OCI-LY3 (cell line): Measurements from ENCODE around the gene KTN1.

ENCODE experiments used
- H2AFZ ChIP-seq: fragments of 200-600, 300-600 bp; shearing (Covaris generic); 2 replicates; pipeline ENCODE4 v1.6.0; 2014; ENCODE audit warnings: antibody characterized with exemption, low read depth, low read length
- H3K27ac ChIP-seq: fragments of 200-600, 300-600 bp; sonication (generic); 2 replicates; pipeline ENCODE4 v1.5.1; 2014; ENCODE audit warnings: mild to moderate bottlenecking, low read length, moderate library complexity, mixed read lengths
- H3K27me3 ChIP-seq: fragments of 200-600, 300-600 bp; sonication (generic); 2 replicates; pipeline ENCODE4 v1.6.1; 2014; ENCODE audit warnings: low read depth, low read length, mixed read lengths
- H3K36me3 ChIP-seq: fragments of 200-600, 300-600 bp; sonication (generic); replicated peaks from 2 replicates; pipeline ENCODE3; 2014; ENCODE audit warnings: low read depth, low read length, mixed read lengths
- H3K4me1 ChIP-seq: fragments of 300-600, 200-600 bp; sonication (generic); 2 replicates; pipeline ENCODE4 v1.6.1; 2014; ENCODE audit warnings: low read length, mixed read lengths
- H3K4me2 ChIP-seq: fragments of 200-600, 300-600 bp; sonication (generic); 2 replicates; pipeline ENCODE4 v1.6.1; 2014; ENCODE audit warnings: low read length, mixed read lengths
- H3K4me3 ChIP-seq: fragments of 300-600, 200-600 bp; sonication (generic); 2 replicates; pipeline ENCODE4 v1.5.1; 2014; ENCODE audit warnings: antibody characterized with exemption, mild to moderate bottlenecking, low read length, moderate library complexity
- H3K79me2 ChIP-seq: fragments of 300-600, 200-600 bp; shearing (Covaris generic); 2 replicates; pipeline ENCODE4 v1.6.1; 2014; ENCODE audit warnings: mild to moderate bottlenecking, low read length, mixed read lengths
- H3K9ac ChIP-seq: fragments of 300-600, 200-600 bp; shearing (Covaris generic); 2 replicates; pipeline ENCODE4 v1.6.0; 2014; ENCODE audit warnings: mild to moderate bottlenecking, low read length, moderate library complexity
- H3K9me3 ChIP-seq: fragments of 200-600, 300-600 bp; shearing (Covaris generic); 2 replicates; pipeline ENCODE4 v1.6.1; 2014; ENCODE audit warnings: low read length, mixed read lengths; ENCODE audit not compliant: insufficient read depth
- H4K20me1 ChIP-seq: fragments of 200-600, 300-600 bp; sonication (generic); 2 replicates; pipeline ENCODE4 v1.6.1; 2016; ENCODE audit warnings: low read length, mixed read lengths; ENCODE audit not compliant: insufficient read depth
- CTCF ChIP-seq: fragments of 200-600, 300-600 bp; sonication (generic); IDR thresholded peaks from 2 replicates; pipeline ENCODE4 v1.5.1; 2014; ENCODE audit warnings: antibody characterized with exemption, low read length, low read depth
- EZH2phosphoT487 ChIP-seq: fragments of 200-600 bp; shearing (Covaris generic); IDR thresholded peaks from 2 replicates; pipeline ENCODE4 v1.6.1; 2018; ENCODE audit warnings: antibody characterized with exemption, mixed run types, low read depth

Gene KTN1

GRCh38 chr14:55547650-55548315, 32.2 kb upstream of the KTN1 start:
- Histone ChIP-seq H3K4me3 (peak overlapping the region; percentile 69), H3K9ac (peak overlapping the region; percentile 44), H2AFZ (peak overlapping the region; percentile 30), H4K20me1 (no peaks in the 10 kb centered on the region), H3K27me3 (no peaks in the 10 kb centered on the region), H3K79me2 (no peaks in the 10 kb centered on the region), H3K4me1 (peaks cover 52% of the 10 kb centered on the region), H3K36me3 (peaks cover 5% of the 10 kb centered on the region), H3K4me2 (peak overlapping the region; percentile 75), H3K9me3 (peaks cover 3% of the 10 kb centered on the region; the same call in 1 of the 2 replicates), H3K27ac (peak overlapping the region; percentile 95)
- TF ChIP-seq EZH2phosphoT487 (no peak), CTCF (no peak)

GRCh38 chr14:55553791-55554190, 26.2 kb upstream of the KTN1 start:
- Histone ChIP-seq H3K4me1 (peaks cover 1% of the 10 kb centered on the region), H3K9me3 (peaks cover 3% of the 10 kb centered on the region; the same call in 1 of the 2 replicates), H4K20me1 (no peaks in the 10 kb centered on the region), H3K36me3 (peaks cover 9% of the 10 kb centered on the region), H3K4me3 (no peak overlapping the region), H3K79me2 (no peaks in the 10 kb centered on the region), H3K4me2 (no peak overlapping the region), H3K27me3 (no peaks in the 10 kb centered on the region), H2AFZ (no peak overlapping the region), H3K9ac (no peak overlapping the region), H3K27ac (no peak overlapping the region)
- no peak for TF ChIP-seq EZH2phosphoT487

- no peaks in the 10 kb centered on the region for H3K27me3 ChIP-seq
Measured at GRCh38 chr14:55556929-55557623, 22.9 kb upstream of the KTN1 start.

GRCh38 chr14:55562135-55562534, 17.9 kb upstream of the KTN1 start:
- H3K79me2 ChIP-seq = no peaks in the 10 kb centered on the region
- H3K4me3 ChIP-seq = no peak overlapping the region
- TF ChIP-seq EZH2phosphoT487 (no peak), CTCF (no peak)
- H3K36me3 ChIP-seq = peaks cover 11% of the 10 kb centered on the region
- peaks cover 19% of the 10 kb centered on the region for H3K4me1 ChIP-seq
- no peak overlapping the region for H3K27ac ChIP-seq
- H2AFZ ChIP-seq = no peak overlapping the region
- no peaks in the 10 kb centered on the region for H4K20me1 ChIP-seq
- H3K9me3 ChIP-seq = peaks cover 3% of the 10 kb centered on the region; the same call in 1 of the 2 replicates
- H3K4me2 ChIP-seq = no peak overlapping the region
- H3K9ac ChIP-seq = no peak overlapping the region
- no peaks in the 10 kb centered on the region for H3K27me3 ChIP-seq

More at GRCh38 chr14:55556929-55557623, 22.9 kb upstream of the KTN1 start:
- no peak overlapping the region for H3K27ac ChIP-seq
- no peaks in the 10 kb centered on the region; the same call in 1 of the 2 replicates for H3K9me3 ChIP-seq
- no peak overlapping the region for H3K9ac ChIP-seq
- H2AFZ ChIP-seq = no peak overlapping the region
- no peak for TF ChIP-seq CTCF
- TF ChIP-seq EZH2phosphoT487 = no peak
- H3K4me3 ChIP-seq = no peak overlapping the region
- peaks cover 16% of the 10 kb centered on the region for H3K4me1 ChIP-seq
- peaks cover 11% of the 10 kb centered on the region for H3K36me3 ChIP-seq
- no peak overlapping the region for H3K4me2 ChIP-seq
- no peaks in the 10 kb centered on the region for H4K20me1 ChIP-seq
- no peaks in the 10 kb centered on the region for H3K79me2 ChIP-seq
